Activated CD4-positive, alpha-beta T cell treated with anti-CD3 and anti-CD28 coated beads, Interleukin-2, Interleukin-4, amounts not matched to agents 100 ng/mL and 50 ng/mL, durations not matched to agents 16 hours and 8 hours (primary cell): ENCODE results near the gene MEGF6.

Experiments used
- DNase-seq: peaks from one replicate; pipeline ENCODE4 v3.0.0-alpha.2; 2020; ENCODE audit warnings: low spot score

Gene MEGF6

GRCh38 chr1:3502641-3503524 is 108.4 kb downstream of the MEGF6 start:
- no peak for DNase-seq

- peak; percentile 11 for DNase-seq
Observed at GRCh38 chr1:3501856-3502640, 109.3 kb downstream of the MEGF6 start.

GRCh38 chr1:3501437-3501836 is 109.9 kb downstream of the MEGF6 start:
- DNase-seq = no peak

GRCh38 chr1:3500265-3500835 is 111.0 kb downstream of the MEGF6 start:
- no peak for DNase-seq

- DNase-seq = no peak
Observed at GRCh38 chr1:3499611-3500010, 111.7 kb downstream of the MEGF6 start.

- no peak for DNase-seq
Observed at GRCh38 chr1:3498986-3499385, 112.3 kb downstream of the MEGF6 start.

- no peak for DNase-seq
Observed at GRCh38 chr1:3498246-3498930, 112.9 kb downstream of the MEGF6 start.

- DNase-seq = no peak
Observed at GRCh38 chr1:3497521-3497920, 113.8 kb downstream of the MEGF6 start.

- DNase-seq = no peak
Observed at GRCh38 chr1:3496916-3497315, 114.4 kb downstream of the MEGF6 start.

- no peak for DNase-seq
Observed at GRCh38 chr1:3495776-3496745, 115.2 kb downstream of the MEGF6 start.

- DNase-seq = no peak
Observed at GRCh38 chr1:3494321-3495308, 116.7 kb downstream of the MEGF6 start.

- no peak for DNase-seq
Observed at GRCh38 chr1:3492545-3493246, 118.6 kb downstream of the MEGF6 start.

- peak; percentile 76 for DNase-seq
Observed at GRCh38 chr1:3491291-3492246, 119.7 kb downstream of the MEGF6 start.

GRCh38 chr1:3490046-3490745 is 121.1 kb downstream of the MEGF6 start:
- no peak for DNase-seq

GRCh38 chr1:3488432-3488831 is 122.9 kb downstream of the MEGF6 start:
- DNase-seq = no peak

- no peak for DNase-seq
Observed at GRCh38 chr1:3485016-3485415, 126.3 kb downstream of the MEGF6 start.

- DNase-seq = peak; percentile 36
Observed at GRCh38 chr1:3483801-3484444, 127.4 kb downstream of the MEGF6 start.
